GM12872 (cell line): ENCODE measurements around the gene UNC119B.

Experiments used
- TF ChIP-seq, protein P1 (sequence below): IDR thresholded peaks from 3 replicates; pipeline ENCODE4 v1.5.1; 2011; ENCODE audit warnings: low read depth, mild to moderate bottlenecking, low read length, moderate library complexity; ENCODE audit not compliant: insufficient read depth

UNC119B gene

DNA sequence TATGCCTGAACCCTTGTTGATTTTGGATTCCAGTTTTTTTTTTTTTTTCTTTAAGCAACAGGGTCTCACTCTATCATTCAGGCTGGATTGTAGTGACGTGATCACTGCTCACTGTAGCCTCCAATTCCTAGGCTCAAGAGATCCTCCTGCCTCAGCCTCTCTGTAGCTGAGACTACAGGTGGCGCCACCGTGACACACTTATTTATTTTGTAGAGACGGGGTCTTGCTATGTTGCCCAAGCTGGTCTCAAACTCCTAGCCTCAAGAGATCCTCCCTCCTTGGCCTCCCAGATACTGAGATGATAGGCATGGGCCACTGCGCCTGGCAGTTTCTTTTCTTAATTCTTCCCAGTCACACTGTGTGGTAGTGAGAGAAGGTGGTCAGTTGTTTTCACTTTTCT is 40.5 kb downstream of the UNC119B start:
- TF ChIP-seq, protein P1, sequence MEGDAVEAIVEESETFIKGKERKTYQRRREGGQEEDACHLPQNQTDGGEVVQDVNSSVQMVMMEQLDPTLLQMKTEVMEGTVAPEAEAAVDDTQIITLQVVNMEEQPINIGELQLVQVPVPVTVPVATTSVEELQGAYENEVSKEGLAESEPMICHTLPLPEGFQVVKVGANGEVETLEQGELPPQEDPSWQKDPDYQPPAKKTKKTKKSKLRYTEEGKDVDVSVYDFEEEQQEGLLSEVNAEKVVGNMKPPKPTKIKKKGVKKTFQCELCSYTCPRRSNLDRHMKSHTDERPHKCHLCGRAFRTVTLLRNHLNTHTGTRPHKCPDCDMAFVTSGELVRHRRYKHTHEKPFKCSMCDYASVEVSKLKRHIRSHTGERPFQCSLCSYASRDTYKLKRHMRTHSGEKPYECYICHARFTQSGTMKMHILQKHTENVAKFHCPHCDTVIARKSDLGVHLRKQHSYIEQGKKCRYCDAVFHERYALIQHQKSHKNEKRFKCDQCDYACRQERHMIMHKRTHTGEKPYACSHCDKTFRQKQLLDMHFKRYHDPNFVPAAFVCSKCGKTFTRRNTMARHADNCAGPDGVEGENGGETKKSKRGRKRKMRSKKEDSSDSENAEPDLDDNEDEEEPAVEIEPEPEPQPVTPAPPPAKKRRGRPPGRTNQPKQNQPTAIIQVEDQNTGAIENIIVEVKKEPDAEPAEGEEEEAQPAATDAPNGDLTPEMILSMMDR: no peak

DNA sequence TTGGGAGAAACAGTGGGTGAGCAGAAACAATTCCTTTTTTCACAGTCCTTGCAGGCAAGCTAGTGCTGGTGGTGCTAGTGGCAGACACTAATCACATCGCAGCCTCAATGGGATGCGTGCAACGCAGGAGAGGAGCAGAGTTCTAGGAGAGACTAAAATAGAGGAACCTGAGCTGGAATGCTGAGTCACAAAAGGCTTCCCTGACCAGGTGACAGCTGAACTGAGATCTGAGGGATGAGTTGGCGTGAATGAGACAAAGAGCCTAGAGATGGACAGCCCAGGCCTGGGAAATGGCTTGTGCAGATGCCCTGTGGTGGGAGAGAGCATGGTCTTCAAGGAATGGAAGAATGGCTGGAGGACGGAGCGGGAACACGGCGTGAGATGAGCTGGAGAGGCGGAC is 41.1 kb downstream of the UNC119B start:
- TF ChIP-seq, protein P1: no peak

DNA sequence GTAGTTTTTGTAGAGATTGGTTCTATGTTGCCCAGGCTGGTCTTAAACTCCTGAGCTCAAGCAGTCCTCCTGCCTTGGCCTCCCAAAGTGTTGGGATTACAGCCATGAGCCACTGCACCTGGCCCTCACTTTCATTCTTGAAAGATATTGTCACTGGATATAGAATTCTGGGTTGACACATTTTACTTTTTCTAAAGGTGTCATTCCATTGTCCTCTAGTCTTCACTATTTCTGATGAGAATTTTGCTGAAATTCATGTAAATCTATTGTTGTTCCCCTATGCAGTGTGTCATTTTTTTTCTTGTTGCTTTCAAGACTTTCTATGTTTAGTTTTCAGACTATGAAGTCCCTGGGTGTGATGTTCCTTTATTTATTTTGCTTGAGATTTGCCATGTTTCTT is 44.5 kb downstream of the UNC119B start:
- TF ChIP-seq, protein P1: no peak

DNA sequence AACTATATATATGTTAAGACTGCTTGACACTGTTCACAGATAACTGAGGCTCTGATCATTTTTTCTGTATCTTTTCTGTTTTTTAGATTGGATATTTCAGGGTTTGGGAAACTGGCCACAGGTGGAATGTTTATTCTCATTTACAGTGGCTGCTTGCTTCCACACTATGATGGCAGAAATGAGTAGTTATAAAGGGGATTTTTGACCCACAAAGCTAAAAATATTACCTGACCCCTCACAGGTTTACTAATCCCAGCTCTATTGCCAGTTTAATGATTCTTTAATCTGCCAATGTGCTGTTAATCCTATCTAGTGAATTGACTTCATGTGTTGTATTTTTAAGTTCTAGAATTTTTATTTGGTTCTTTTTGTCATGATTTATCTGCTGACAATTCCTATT is 45.0 kb downstream of the UNC119B start:
- TF ChIP-seq, protein P1: no peak

DNA sequence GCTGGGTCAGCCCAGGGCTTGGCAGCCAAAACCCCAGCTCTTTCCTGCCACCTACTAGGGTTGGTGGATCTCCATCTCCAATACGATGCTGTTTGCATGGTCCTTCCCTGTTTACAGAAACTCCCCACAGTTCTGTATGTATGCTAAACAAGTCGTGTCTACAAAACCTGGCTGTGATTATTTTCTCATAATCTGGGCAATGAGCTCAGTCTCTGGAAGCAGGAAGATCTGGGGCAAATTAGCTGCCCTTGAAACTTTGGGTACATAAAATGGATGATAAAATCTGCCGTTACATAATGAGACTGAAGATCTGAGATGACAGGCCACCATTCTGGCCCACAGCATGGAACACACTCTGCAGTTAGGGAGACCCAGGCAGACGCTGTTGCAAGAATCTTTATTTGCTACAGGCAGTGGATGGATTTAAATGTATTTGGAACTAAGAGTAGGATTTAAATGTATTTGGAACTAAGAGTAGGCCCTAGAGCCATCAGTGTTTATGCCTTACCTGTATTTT is 47.0 kb downstream of the UNC119B start:
- TF ChIP-seq, protein P1: no peak

DNA sequence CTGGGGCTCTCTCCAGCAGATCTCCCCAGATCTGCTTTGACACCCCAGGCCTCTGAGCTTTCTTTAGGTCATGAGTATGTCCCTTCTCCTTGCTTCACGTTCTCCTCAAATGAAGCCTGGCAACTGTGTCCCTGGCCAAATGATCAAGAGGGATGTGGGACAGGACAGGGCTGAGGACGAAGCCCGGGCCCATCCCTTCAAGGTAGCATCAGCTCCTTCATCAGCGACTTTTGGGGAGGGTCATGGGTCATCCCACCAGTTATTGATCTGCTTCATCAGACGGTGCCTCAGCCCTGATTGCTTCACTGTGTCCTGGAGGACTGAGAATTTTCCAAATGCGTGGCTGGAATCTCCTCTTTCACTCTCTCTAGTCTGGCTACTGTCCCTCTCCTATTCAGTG is 47.7 kb downstream of the UNC119B start:
- TF ChIP-seq, protein P1: no peak

DNA sequence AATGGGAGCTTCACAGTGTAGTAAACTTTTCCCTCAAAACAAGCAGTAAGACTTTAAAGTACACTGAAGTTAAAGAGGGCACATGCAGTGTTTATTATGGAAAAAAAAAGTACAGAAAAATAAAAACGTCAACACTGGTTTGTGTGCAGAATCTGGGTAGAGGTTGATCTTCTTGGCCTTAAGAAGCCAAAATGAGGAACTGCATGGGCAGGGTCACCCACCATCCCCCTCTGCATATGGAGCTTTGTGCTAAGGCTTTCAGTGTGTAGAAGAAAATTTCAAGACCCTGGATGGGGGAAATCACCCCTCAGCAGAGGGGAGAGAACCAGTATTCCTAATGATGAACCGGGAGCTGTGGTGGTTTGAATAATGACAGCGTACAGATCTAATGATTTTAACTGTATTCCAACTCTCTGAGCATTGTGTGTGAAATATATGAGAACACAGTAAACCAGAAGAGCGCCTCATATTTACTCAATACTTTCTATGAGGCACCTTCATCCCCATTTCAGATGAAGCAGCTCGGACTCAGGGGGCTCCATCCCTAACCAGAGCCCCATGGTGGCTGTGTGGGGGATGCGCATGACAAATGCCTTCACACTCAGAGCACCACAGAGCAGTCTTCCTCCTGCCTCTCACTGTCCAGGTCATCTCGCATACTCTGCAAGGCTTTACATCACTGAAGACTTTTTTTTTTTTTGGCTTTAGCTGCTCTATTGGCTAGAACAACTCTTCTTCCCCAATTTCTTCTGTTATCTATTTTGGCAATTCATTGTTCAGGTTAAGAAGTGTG is 48.7 kb downstream of the UNC119B start:
- TF ChIP-seq, protein P1: no peak
